OCI-LY1 (cell line): ENCODE data around the gene SEPTIN10.

Experiments
- CTCF ChIP-seq: fragments of 200-600 bp; sonication (generic), shearing (Covaris generic); IDR thresholded peaks from 2 replicates; pipeline ENCODE4 v1.5.1; 2017; ENCODE audit warnings: mild to moderate bottlenecking, antibody characterized with exemption, low read length, moderate library complexity, mixed read lengths
- EZH2 ChIP-seq: fragments of 200-600 bp; sonication (generic), shearing (Covaris generic); IDR thresholded peaks from 2 replicates; pipeline ENCODE4 v1.8.0; 2017; ENCODE audit warnings: borderline replicate concordance, mixed run types, mild to moderate bottlenecking, antibody characterized with exemption, low read length, moderate library complexity, mixed read lengths

- TF ChIP-seq CTCF (no peak), EZH2 (no peak)
Observed at GRCh38 chr2:109660046-109660860, 46.5 kb upstream of the SEPTIN10 start.
